Subcutaneous adipose tissue (tissue), 4 donors: ENCODE measurements around the gene CADM4. TPM values are rescaled to one million over a fixed set of nuclear protein-coding genes. Genes with fewer than 3 reads are reported as not detected.

Experiments
- total RNA-seq, 4 donors: library from RNA; depleted of rRNA; stranded (reverse); fragments of >200 nt; gene quantifications; one replicate each; pipeline ENCODE4 v1.1.0, GENCODE V29; 2016
- TF ChIP-seq, protein P1 (sequence below): fragments of 450-650 bp; IDR thresholded peaks from one replicate; pipeline ENCODE4 v1.5.1; 2016; ENCODE audit warnings: low read depth, mild to moderate bottlenecking, control low read depth, antibody characterized with exemption, moderate library complexity

The CADM4 gene
- total RNA-seq, 4 donors from 2014 or later: 0.57 to 31.9 (median 0.92) TPM

DNA sequence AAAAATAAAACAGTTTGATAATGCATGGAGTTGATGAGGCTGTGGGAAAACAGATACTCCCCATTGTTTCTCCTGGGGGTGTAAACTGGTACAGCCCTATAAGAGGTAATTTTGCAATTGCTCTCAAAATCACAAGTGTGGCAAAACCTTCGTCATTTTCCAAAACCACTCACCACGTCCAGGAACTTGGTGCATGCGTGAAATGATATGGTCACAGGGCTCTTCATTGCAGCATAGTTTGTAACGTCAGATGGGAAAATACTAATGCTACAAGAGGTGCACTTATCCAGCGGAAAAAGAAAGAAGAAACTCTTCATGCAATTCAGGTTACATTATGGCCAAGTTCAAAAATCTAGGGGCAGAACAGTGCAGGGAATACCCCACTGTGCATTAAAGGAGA, 42.2 kb upstream of the CADM4 start:
- TF ChIP-seq, protein P1, sequence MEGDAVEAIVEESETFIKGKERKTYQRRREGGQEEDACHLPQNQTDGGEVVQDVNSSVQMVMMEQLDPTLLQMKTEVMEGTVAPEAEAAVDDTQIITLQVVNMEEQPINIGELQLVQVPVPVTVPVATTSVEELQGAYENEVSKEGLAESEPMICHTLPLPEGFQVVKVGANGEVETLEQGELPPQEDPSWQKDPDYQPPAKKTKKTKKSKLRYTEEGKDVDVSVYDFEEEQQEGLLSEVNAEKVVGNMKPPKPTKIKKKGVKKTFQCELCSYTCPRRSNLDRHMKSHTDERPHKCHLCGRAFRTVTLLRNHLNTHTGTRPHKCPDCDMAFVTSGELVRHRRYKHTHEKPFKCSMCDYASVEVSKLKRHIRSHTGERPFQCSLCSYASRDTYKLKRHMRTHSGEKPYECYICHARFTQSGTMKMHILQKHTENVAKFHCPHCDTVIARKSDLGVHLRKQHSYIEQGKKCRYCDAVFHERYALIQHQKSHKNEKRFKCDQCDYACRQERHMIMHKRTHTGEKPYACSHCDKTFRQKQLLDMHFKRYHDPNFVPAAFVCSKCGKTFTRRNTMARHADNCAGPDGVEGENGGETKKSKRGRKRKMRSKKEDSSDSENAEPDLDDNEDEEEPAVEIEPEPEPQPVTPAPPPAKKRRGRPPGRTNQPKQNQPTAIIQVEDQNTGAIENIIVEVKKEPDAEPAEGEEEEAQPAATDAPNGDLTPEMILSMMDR: no peak

DNA sequence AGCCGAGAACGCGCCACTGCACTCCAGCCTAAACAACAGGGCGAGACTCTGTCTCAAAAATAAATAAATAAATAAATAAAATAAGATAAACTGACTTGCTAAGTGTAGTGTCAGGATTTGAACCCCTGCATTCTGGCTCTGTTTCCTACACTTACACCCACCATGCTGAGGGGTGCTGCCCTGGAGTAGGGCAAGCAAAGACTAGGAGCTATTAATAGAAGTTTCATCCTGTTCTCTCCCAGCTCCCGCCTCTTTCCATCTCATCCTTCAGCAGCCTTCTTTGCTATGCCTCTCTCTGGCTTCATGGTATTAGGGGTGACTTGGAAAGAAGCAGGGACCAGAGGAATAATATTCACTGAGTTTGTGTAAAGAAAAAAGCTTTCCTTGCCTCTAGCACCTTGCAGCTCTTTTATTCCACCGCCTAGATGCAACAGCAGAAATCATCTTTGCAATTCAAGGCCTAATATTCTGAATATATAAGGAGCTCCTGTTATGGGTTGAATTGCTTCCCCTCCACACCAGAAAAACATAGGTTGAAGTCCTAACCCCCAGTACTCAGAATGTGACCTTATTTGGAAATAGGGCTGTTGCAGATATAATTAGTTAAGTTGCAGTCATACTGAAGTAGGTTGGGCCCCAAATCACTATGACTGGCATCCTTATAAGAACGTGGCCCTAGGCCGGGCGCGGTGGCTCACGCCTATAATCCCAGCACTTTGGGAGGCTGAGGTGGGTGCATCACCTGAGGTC, 39.0 kb upstream of the CADM4 start:
- TF ChIP-seq, protein P1: no peak

DNA sequence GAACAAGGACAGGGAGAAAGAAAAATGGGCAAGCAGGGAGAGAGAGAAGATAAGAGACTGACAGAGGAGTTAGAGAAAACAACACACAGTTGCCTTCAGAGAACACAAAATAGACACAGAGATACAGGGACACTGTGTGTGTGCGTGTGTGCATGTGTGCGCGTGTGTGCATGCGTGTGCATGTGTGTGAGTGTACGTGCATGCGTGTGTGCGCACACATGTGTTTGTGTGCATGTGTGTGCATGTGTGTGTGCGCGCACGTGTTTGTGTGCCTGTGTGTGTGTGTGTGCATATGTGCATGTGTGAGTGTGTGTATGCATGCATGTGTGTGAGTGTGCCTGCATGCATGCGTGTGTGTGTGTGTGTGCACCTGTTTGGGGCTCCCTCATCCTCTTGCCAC, 36.3 kb upstream of the CADM4 start:
- TF ChIP-seq, protein P1: no peak

DNA sequence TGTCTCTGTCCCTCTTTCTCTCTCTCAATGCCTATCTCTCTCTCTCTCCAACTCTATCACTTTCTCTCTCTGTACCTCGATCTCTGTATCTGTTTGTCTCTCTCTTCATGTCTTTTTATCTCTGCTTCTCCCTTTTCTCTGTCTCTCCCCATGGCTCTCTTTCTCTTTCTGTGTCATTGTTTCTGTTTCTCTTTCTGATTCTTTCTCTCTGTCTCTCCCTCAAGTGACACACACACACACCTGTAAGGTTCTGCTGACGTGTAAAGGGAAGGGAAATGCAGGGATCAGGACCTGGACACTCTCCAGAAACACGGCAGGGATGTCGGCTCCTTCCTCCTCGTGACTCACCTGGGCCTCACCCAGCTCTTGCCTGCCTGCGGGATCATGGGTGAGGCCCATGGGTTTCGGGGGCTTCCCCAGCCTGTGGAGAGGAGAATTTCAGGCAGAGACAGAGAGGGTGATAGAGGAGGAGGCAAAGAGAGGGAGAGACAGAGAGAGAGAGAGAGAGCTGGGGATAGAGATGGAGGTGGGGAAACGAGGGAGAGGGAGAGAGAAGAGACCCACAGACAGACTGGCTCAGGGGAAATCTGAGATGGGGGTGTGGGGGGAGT, 35.7 kb upstream of the CADM4 start:
- TF ChIP-seq, protein P1: no peak

DNA sequence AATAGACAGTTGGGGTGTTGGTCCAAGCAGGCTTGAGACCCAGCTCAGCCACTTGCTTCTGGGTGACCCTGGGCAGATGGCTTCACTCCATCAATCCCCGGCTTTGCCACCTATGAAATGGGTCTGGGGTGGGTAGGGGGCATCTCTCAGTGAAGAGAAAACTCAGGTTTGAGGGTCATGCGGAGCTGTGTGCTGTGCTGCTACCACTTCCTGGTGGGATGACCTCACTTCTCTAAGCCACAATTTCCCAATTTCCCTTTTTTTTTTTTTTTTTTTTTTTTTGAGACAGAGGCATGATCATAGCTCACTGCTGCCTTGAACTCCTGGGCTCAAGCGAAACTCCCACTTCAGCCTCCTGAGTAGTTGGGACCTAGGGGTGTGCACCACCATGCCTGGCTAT, 34.9 kb upstream of the CADM4 start:
- TF ChIP-seq, protein P1: no peak

DNA sequence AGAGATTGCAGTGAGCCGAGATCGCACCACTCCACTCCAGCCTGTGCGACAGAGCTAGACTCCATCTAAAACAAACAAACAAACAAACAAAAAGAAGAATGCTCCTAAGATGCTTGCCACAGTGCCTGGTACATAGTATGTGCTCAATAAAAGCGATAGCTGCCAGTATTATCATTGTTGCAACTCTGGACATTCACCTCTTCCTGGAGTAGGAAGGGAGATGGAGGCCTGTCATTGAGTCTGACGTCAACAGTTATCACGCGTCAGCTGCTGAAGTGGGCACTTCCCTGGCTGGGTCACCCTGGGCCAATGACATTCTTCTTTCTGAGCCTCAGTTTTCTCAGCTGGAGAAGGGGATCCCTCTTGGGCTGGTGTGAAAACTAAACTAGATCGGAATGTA, 34.5 kb upstream of the CADM4 start:
- TF ChIP-seq, protein P1: no peak

DNA sequence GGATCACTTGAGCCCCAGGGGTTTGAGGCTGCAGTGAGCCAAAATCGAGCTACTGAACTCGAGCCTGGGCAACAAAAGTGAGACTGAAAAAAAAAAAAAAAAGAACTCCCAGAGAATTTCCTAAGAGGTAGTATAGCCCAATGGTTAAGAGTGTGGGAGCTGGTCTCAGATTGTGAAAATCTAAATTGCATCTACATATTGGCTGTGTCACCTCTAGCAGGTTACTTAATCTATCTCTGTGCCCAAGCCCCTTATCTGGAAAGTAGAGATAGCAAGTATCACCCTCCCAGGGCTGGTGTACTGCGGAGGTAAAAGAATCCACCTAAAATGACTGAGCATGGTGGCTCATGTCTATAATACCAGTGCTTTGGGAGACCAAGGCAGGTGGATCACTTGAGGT, 34.0 kb upstream of the CADM4 start:
- TF ChIP-seq, protein P1: no peak
